PC-3 (cell line): Measurements from ENCODE around the gene IMPACT.

ENCODE experiments used
- EZH2 ChIP-seq: fragments of 300-600 bp; sonication (generic); IDR thresholded peaks from one replicate; pipeline ENCODE4 v1.6.1; 2017; ENCODE audit warnings: antibody characterized with exemption, mild to moderate bottlenecking, low read length; ENCODE audit not compliant: unreplicated experiment
- EZH2phosphoT487 ChIP-seq: fragments of 300-600 bp; sonication (generic); IDR thresholded peaks from 2 replicates; pipeline ENCODE4 v1.6.1; 2018; ENCODE audit warnings: mild to moderate bottlenecking, antibody characterized with exemption, low read length, borderline replicate concordance
- TF ChIP-seq, protein P1 (sequence below): fragments of 300-600 bp; sonication (generic); conservative IDR thresholded peaks from 2 replicates; pipeline ENCODE4 v1.5.1; 2017; ENCODE audit warnings: antibody characterized with exemption, low read depth, mild to moderate bottlenecking, low read length

GRCh38 chr18:24402209-24402785, 24.2 kb upstream of the IMPACT start:
- TF ChIP-seq, protein P1, sequence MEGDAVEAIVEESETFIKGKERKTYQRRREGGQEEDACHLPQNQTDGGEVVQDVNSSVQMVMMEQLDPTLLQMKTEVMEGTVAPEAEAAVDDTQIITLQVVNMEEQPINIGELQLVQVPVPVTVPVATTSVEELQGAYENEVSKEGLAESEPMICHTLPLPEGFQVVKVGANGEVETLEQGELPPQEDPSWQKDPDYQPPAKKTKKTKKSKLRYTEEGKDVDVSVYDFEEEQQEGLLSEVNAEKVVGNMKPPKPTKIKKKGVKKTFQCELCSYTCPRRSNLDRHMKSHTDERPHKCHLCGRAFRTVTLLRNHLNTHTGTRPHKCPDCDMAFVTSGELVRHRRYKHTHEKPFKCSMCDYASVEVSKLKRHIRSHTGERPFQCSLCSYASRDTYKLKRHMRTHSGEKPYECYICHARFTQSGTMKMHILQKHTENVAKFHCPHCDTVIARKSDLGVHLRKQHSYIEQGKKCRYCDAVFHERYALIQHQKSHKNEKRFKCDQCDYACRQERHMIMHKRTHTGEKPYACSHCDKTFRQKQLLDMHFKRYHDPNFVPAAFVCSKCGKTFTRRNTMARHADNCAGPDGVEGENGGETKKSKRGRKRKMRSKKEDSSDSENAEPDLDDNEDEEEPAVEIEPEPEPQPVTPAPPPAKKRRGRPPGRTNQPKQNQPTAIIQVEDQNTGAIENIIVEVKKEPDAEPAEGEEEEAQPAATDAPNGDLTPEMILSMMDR, result peak; percentile 46; the same call in 1 of the 2 replicates
- TF ChIP-seq EZH2 (no peak), EZH2phosphoT487 (no peak)
